Esophagus muscularis mucosa (tissue), 4 donors: ENCODE data around the gene HLA-DQB2.

ENCODE experiments used
- EP300 ChIP-seq: sonication (generic); formaldehyde crosslinking; IDR thresholded peaks from one replicate; pipeline ENCODE4 v1.6.1; 2017; ENCODE audit warnings: antibody characterized with exemption
- POLR2A ChIP-seq: fragments of 450-650 bp; IDR thresholded peaks from one replicate; pipeline ENCODE4 v1.6.1; 2017; ENCODE audit warnings: antibody characterized with exemption, moderate library complexity, mild to moderate bottlenecking, low read depth
- POLR2AphosphoS5 ChIP-seq, 2 donors: sonication (generic); formaldehyde crosslinking; IDR thresholded peaks; one replicate each; pipeline ENCODE4 v1.6.1; 2017; ENCODE audit warnings: antibody characterized with exemption in 2 of 2
- TF ChIP-seq, protein P1 (sequence below), 3 experiments: fragments of 200-600 bp in 2 of 3; fragments of 450-650 bp in 1 of 3; sonication (generic) in 2 of 3; IDR thresholded peaks; one replicate each; pipeline ENCODE4 v1.5.1; 2017 to 2019; ENCODE audit warnings: antibody characterized with exemption in 3 of 3, mild to moderate bottlenecking in 2 of 3, moderate library complexity in 1 of 3

DNA sequence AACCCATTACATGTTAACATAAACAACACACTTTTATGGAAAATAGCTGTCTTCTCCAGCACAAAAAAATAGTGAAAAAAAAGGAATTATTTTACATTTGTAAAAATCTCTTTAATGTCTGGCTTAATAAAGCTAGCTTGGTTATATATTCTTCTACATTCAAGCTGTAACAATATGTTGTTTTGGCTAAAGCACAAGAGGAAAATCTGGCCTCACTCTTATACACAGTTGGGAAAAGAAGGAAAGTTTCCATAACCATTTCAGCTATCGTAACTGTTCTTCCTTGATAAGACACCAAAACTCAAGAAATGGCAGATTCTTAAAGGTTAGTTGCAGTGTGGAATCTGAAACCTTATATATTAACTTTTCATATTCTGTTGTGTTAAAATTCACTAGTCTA lies 45.8 kb upstream of the HLA-DQB2 start:
- TF ChIP-seq, protein P1, sequence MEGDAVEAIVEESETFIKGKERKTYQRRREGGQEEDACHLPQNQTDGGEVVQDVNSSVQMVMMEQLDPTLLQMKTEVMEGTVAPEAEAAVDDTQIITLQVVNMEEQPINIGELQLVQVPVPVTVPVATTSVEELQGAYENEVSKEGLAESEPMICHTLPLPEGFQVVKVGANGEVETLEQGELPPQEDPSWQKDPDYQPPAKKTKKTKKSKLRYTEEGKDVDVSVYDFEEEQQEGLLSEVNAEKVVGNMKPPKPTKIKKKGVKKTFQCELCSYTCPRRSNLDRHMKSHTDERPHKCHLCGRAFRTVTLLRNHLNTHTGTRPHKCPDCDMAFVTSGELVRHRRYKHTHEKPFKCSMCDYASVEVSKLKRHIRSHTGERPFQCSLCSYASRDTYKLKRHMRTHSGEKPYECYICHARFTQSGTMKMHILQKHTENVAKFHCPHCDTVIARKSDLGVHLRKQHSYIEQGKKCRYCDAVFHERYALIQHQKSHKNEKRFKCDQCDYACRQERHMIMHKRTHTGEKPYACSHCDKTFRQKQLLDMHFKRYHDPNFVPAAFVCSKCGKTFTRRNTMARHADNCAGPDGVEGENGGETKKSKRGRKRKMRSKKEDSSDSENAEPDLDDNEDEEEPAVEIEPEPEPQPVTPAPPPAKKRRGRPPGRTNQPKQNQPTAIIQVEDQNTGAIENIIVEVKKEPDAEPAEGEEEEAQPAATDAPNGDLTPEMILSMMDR (IDR thresholded peaks at IDR 0.05) = no peak
- TF ChIP-seq POLR2A (no peak), POLR2AphosphoS5 (IDR thresholded peaks at IDR 0.05) (no peak), EP300 (no peak)
